HL-60 (cell line): ENCODE data around the gene MUSK.

ENCODE experiments used
- DNase-seq, 2 experiments: peaks; one replicate each; pipeline ENCODE4 v3.0.0-alpha.2; 2010 to 2020; ENCODE audit warnings: low read depth in 1 of 2, low spot score in 1 of 2
- H3K27ac ChIP-seq: fragments of 250-450 bp; sonication (Bioruptor Pico); replicated peaks from 2 replicates; pipeline ENCODE4 v1.5.1; 2020; ENCODE audit warnings: mild to moderate bottlenecking, moderate library complexity
- H3K27me3 ChIP-seq: fragments of 250-450 bp; sonication (Bioruptor Pico); 2 replicates; pipeline ENCODE4 v1.5.1; 2021; ENCODE audit warnings: mild to moderate bottlenecking, moderate library complexity; ENCODE audit not compliant: insufficient read depth, poor library complexity, severe bottlenecking
- H3K4me3 ChIP-seq: replicated peaks from 2 replicates; pipeline ENCODE4 v1.5.1; 2011; ENCODE audit warnings: mild to moderate bottlenecking, control low read depth, low read length; ENCODE audit not compliant: insufficient read depth
- GABPA ChIP-seq: IDR thresholded peaks from 2 replicates; pipeline ENCODE4 v1.6.1; 2012; ENCODE audit warnings: low read depth
- POLR2AphosphoS5 ChIP-seq: IDR thresholded peaks from 2 replicates; pipeline ENCODE4 v1.6.1; 2012; ENCODE audit warnings: low read depth
- SPI1 ChIP-seq: IDR thresholded peaks from 2 replicates; pipeline ENCODE4 v1.6.1; 2012; ENCODE audit warnings: low read depth, mild to moderate bottlenecking, borderline replicate concordance
- TF ChIP-seq, protein P1 (sequence below): IDR thresholded peaks from one replicate; pipeline ENCODE4 v1.5.1; 2011; ENCODE audit warnings: low read length, control low read depth, inconsistent platforms; ENCODE audit not compliant: insufficient read depth
- TF ChIP-seq, protein P2 (sequence below): IDR thresholded peaks from 2 replicates; pipeline ENCODE4 v1.6.1; 2012; ENCODE audit warnings: low read depth; ENCODE audit not compliant: insufficient replicate concordance

Gene MUSK

DNA sequence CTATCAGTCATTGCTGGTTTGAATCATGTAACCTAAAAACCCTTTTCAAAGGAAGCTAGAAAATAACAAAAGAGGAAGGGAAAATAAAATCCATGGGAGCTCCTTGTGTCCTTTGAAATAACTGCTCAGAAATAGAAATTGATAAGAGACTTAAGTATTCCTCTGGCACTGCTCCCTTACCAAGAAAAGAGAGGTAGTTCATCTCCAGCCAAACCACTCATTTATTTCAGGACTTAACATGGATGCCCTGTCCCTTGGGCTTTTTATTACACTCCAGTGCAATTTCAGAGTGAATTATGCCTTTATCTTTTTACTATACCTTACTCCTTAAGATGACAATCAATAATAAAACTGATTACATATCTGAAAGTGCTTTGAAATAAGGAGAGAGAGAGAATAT lies 61.0 kb downstream of the MUSK start:
- DNase-seq: no peak
- Histone ChIP-seq H3K4me3 (no peak overlapping the region), H3K27me3 (no peaks in the 10 kb centered on the region), H3K27ac (no peak overlapping the region)
- TF ChIP-seq GABPA (no peak), POLR2AphosphoS5 (no peak), SPI1 (no peak)
- TF ChIP-seq, protein P1, sequence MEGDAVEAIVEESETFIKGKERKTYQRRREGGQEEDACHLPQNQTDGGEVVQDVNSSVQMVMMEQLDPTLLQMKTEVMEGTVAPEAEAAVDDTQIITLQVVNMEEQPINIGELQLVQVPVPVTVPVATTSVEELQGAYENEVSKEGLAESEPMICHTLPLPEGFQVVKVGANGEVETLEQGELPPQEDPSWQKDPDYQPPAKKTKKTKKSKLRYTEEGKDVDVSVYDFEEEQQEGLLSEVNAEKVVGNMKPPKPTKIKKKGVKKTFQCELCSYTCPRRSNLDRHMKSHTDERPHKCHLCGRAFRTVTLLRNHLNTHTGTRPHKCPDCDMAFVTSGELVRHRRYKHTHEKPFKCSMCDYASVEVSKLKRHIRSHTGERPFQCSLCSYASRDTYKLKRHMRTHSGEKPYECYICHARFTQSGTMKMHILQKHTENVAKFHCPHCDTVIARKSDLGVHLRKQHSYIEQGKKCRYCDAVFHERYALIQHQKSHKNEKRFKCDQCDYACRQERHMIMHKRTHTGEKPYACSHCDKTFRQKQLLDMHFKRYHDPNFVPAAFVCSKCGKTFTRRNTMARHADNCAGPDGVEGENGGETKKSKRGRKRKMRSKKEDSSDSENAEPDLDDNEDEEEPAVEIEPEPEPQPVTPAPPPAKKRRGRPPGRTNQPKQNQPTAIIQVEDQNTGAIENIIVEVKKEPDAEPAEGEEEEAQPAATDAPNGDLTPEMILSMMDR: no peak
- TF ChIP-seq, protein P2, sequence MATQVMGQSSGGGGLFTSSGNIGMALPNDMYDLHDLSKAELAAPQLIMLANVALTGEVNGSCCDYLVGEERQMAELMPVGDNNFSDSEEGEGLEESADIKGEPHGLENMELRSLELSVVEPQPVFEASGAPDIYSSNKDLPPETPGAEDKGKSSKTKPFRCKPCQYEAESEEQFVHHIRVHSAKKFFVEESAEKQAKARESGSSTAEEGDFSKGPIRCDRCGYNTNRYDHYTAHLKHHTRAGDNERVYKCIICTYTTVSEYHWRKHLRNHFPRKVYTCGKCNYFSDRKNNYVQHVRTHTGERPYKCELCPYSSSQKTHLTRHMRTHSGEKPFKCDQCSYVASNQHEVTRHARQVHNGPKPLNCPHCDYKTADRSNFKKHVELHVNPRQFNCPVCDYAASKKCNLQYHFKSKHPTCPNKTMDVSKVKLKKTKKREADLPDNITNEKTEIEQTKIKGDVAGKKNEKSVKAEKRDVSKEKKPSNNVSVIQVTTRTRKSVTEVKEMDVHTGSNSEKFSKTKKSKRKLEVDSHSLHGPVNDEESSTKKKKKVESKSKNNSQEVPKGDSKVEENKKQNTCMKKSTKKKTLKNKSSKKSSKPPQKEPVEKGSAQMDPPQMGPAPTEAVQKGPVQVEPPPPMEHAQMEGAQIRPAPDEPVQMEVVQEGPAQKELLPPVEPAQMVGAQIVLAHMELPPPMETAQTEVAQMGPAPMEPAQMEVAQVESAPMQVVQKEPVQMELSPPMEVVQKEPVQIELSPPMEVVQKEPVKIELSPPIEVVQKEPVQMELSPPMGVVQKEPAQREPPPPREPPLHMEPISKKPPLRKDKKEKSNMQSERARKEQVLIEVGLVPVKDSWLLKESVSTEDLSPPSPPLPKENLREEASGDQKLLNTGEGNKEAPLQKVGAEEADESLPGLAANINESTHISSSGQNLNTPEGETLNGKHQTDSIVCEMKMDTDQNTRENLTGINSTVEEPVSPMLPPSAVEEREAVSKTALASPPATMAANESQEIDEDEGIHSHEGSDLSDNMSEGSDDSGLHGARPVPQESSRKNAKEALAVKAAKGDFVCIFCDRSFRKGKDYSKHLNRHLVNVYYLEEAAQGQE: no peak

DNA sequence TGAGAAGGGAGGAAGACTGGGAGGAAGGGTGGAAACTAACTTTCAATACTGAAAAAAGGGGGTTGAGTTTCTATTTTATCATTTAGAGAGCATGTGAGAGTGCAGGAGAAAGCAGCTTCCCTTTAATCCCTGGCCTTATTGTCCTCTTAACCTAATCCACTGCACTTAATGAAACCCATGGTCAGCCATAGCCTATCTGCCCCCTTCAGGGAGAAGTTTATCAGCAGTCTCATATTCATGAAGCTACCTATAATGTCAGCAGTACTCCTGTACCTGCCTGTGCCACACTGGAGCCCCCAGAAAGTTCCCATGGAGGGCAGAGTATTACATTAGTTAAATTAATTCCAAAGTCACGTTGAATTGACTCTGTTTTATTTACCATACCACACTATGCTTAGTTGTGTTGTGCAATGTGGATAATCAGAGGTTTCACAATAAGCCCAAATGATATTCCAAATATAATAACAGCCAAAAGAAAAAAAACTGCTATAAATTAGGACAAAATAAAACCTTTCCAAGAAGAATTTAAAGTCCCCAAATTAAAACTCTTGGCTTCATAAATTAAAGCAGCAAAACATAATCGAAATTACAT lies 62.9 kb downstream of the MUSK start:
- TF ChIP-seq, protein P1: no peak
- TF ChIP-seq SPI1 (no peak), POLR2AphosphoS5 (no peak)
- TF ChIP-seq, protein P2: no peak
- Histone ChIP-seq H3K27ac (no peak overlapping the region), H3K4me3 (no peak overlapping the region), H3K27me3 (no peaks in the 10 kb centered on the region)
- no peak for DNase-seq

DNA sequence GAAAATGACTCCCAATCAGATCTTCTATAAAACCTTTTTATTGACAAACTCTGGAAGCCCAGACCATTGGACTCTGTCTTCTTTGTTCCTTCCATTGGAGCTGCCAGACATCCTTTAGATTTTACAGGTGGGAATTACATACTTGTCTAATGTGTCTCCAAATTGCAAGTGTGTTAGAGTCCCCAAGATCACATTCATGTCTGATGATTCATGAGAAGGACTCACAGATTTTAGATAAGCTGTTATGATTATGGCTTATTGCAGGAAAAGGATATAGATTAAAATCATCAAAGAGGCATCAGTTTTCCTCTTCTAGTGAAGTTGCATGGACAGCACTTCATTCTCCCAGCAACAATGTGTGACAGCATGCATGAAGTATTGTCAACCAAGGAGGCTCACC lies 70.4 kb downstream of the MUSK start:
- no peaks in the 10 kb centered on the region for H3K27me3 ChIP-seq
- no peak overlapping the region for H3K4me3 ChIP-seq
- H3K27ac ChIP-seq: no peak overlapping the region
- TF ChIP-seq, protein P1: no peak
- no peak for TF ChIP-seq SPI1
- DNase-seq: no peak

DNA sequence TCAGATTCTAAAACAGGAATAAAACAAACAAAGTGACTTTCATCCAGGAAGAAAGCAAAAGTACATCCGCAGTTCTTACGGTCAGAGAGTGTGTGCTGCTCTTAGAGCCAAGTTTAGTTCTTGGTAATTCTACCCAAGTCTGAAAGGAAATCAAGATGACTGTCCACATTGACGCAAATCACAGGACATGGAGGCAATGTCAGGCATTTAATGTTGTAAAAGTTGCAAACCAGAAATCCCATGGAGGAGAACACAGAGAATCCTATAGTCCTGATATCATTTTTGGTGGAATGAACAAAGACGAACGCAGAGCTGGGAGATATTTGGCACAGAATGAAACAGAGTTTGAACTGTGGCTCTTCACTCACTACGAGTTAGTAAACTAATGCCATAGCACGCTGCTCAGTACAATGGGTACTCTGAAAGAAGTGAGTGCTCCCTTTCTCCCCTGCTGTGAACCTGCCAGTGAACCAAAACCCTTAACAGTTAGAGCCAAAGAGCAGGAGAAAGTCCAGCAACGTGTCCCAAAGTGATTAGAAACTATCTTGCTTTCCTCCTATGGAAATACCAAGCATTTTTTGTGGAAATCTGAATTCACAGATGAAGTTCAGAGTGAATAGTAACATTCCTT lies 74.3 kb downstream of the MUSK start:
- Histone ChIP-seq H3K4me3 (no peak overlapping the region), H3K27ac (no peak overlapping the region), H3K27me3 (no peaks in the 10 kb centered on the region)
- TF ChIP-seq SPI1 (no peak), POLR2AphosphoS5 (no peak), GABPA (no peak)
- TF ChIP-seq, protein P1: no peak
- TF ChIP-seq, protein P2: no peak
- DNase-seq: no peak
